NOMO-1 treated with DMSO at 0.1 percent for 48 hours (cell line): ENCODE data around the gene SLC17A7.
"Not testable (repeated sequence)": the region's sequence is repeated elsewhere in the genome, so short reads cannot be mapped to it uniquely, and the experiment has no call there.

Experiments
- DNase-seq: peaks from one replicate; lab custom pipeline; 2025; ENCODE audit not compliant: unreplicated experiment; lab: John Stamatoyannopoulos, UW

SLC17A7 gene

DNA sequence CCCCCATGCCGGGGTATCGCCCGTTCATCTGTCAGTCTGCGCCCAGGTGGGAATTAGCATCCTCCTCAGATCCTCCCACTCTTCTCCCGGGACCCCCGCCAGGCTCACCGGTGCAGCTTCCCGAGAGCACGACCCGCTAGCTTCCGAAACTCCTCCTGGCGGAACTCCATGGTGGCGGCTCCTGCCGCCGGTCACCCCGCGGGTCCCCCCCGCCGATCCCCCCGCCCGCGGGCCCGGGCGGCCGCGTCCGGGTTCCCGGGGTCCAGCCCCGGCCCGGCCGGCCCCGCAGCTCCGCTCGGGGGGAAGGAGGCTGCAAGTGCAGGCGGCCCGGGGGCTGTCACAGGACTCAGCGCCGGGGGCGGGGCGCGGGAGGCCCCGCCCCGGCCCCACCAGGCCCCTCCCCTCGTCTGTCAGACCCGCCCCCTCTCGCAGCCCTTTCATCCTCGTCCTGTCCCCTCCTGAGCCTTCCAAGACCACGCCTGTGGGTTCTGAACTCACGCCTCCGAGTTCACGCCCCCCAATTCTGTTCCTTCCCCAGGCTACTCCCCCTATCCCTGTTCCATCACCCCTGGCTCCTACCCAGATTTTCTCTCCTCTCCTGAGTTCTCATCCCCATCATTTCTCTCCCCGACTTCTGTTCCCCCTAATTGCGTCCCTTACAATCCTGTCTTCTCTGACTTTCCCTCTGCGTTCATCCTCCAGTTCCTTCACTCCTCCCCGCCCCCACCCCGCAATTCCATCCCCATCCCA, at the start of gene SLC17A7:
Gene SLC17A7 (minus strand): TSS at position 318 of the 750 bp plus-strand sequence. CDS start 148 bp downstream, at position 170.
- no peak for DNase-seq

DNA sequence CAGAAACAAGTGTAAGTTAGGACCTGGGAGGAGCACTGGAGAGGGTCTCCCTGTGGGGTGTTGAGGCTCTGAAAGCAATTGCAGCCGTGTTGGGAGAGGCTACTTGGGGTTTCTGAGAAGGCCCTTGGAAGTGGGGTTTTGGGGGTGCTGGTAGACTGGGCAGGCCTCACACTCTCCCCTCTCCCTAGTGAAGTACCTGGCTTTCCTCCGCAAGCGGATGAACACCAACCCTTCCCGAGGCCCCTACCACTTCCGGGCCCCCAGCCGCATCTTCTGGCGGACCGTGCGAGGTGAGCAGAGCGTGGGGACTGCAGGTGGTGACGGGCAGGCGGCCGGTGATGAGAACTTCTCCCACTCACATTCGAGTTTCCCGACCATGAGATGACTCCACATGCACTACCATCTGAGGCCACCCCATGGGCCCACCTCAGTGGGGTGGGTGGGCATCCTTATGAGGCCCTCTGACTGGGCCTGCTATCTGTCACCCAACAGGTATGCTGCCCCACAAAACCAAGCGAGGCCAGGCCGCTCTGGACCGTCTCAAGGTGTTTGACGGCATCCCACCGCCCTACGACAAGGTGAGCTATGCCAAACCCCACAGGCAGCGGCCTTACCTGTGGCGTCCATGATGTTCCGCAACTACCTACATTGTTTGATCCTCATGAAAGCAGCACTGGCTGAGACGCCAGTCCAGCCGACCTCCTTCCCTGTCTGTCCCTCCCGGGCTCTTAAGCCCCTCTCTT, 49.1 kb upstream of the SLC17A7 start:
- DNase-seq: no peak

DNA sequence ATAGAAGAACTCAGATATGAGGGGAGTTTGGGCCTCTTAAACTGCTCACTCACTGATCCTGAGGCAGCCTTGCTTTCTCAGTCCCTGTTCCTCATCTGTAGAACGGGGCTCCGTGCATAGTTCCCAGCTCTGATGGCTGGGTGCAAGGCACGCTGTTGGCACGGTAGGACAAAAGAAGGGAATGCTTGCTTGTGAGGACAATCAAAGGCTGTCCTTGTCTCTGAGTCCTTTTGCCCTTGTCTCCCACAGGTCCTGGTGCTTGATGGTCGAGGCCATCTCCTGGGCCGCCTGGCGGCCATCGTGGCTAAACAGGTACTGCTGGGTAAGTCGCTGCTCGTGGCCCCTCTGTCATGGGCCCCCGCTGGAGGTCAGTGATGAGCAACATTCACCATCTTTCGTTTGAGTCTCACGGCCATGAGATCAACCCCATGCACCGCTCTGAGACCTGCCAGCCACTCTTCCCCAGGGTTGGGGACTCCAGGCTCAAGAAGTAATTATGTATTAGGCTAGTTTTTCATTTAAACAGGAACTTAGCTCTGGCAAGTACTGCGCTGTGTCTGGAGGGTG, 48.4 kb upstream of the SLC17A7 start:
- DNase-seq: no peak

DNA sequence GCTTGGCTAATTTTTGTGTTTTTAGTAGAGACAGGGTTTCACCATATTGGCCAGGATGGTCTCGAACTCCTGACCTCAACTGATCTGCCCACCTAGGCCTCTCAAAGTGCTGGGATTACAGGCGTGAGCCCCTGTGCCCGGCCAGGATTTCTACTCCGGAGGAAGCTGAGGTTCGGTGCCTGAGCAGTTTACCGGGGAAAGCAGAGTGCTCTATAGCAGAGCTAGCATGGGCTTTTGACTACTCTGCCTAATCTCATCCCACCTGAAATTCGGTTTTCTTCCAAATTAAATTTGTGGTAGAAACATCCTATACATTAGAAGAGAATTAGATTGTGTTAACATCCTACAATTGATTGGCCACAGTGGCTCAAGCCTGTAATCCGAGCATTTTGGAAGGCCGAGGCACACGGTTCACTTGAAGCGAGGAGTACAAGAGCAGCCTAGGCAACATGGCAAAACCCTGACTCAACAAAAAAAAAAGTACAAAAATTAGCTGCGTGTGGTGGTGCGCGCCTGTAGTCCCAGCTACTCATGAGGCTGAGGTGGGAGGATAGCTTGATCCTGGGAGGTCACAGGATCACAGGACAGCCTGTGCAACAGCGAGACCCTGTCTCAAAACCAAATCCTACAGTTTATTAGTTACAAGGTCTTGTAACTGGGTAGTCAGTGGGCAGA, 47.7 kb upstream of the SLC17A7 start:
- DNase-seq: no peak

- no peak for DNase-seq
These were observed 46.9 kb upstream of the SLC17A7 start for GRCh38 chr19:49488046-49488862.

GRCh38 chr19:49487277-49488045, 46.1 kb upstream of the SLC17A7 start, which contains the start of gene RPL13A:
RPL13A (plus strand) TSS chr19:49487608; CDS start chr19:49487630, 22 bp downstream.
- DNase-seq: peak; percentile 98

DNA sequence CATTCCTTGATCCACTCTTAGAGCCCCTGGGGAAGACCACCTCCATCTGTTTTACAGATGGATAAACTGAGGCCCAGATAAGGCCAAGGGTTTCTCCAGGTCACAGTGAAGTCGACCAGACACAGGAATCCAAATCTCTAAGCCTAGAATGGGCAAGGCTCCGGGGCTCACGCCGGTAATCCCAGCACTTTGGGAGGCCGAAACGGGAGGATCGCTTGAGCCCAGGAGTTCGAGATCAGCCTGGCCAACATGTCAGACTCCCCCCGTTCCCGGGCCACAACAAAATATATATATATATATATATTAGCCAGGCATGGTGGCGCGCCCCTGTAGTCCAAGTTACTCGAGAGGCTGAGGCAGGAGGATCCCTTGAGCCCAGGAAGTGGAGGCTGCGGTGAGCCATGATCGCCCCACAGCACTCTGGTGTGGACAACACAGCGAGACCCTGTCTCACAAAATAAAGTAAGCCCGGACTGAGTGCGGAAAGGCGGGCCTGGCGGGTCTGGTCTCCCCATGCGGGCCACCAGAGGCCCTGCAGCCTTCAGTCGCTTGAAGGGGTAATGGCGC, 45.5 kb upstream of the SLC17A7 start:
- DNase-seq: no peak

DNA sequence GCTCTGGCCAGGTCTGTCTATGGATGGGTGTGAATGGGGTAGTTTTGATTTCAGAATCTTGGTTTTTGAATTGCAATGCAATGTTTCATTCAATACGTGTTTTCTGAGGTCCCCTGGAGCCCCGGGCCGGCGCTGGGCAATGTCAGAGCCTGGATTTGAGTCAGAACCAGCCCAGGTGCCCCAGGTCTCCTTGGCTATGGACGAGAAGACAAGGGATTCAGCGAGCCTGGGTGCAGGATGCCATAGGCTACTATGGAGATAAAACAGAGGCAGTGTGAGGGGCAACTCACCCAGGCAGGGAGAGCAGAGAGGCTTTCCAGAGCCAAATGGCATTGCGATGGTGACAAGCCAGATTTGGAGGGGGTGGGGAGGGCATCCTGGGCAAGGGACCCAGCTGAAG, 44.9 kb upstream of the SLC17A7 start:
- DNase-seq: no peak

GRCh38 chr19:49481020-49481683, 39.8 kb upstream of the SLC17A7 start:
- DNase-seq: no peak

GRCh38 chr19:49479975-49480628, 38.8 kb upstream of the SLC17A7 start:
- DNase-seq: no peak

GRCh38 chr19:49475995-49476880, 34.9 kb upstream of the SLC17A7 start:
- no peak for DNase-seq

GRCh38 chr19:49475191-49475917, 34.0 kb upstream of the SLC17A7 start:
- DNase-seq: no peak

- DNase-seq: no peak
These were observed 33.2 kb upstream of the SLC17A7 start for GRCh38 chr19:49474542-49474924.

- peak; percentile 77 for DNase-seq
These were observed 32.7 kb upstream of the SLC17A7 start, which contains the start of gene FLT3LG for GRCh38 chr19:49473868-49474541. FLT3LG (plus strand) TSS chr19:49474215; CDS start chr19:49474640, 425 bp downstream.

DNA sequence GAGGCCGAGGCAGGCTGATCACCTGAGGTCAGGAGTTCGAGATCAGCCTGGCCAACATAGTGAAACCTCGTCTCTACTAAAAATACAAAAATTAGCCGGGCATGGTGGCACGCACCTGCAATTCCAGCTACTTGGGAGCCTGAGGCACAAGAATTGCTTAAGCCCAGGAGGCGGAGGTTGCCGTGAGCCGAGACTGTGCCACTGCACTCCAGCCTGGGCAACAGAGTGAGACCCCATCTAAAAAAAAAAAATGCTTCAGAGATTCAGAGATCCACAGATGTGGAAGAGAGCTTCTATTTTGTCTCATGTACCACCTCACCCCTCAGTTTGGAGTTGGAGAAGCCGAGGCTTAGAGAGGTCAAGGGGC, 32.2 kb upstream of the SLC17A7 start:
- not testable (repeated sequence) for DNase-seq

GRCh38 chr19:49472936-49473335, 31.6 kb upstream of the SLC17A7 start:
- DNase-seq: no peak
